ENCODE results near the gene NOP10. TPM values are rescaled to one million over a fixed set of nuclear protein-coding genes. Genes with fewer than 3 reads are reported as not detected.

NOP10 gene
- total RNA-seq, 1 donor = 190 TPM

DNA sequence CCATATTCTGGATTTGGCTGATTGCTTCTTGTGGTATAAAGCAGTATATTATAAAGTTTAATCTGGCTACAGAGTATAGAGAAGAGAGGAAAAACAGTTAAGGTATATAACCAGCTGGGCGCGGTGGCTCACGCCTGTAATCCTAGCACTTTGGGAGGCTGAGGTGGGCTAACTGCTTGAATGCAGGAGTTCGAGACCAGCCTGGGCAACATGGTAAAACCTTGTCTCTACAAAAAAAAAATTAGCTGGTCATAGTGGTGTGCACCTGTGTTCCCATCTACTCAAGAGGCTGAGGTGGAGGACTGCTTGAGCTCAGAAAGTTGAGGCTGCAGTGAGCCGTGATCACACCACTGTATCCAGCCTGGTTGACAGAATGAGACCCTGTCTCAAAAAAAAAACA, 12.7 kb downstream of the NOP10 start:
- H3K4me3 ChIP-seq (ENCODE audit: low read depth, low read length) = no peak overlapping the region
- TF ChIP-seq, protein P1, sequence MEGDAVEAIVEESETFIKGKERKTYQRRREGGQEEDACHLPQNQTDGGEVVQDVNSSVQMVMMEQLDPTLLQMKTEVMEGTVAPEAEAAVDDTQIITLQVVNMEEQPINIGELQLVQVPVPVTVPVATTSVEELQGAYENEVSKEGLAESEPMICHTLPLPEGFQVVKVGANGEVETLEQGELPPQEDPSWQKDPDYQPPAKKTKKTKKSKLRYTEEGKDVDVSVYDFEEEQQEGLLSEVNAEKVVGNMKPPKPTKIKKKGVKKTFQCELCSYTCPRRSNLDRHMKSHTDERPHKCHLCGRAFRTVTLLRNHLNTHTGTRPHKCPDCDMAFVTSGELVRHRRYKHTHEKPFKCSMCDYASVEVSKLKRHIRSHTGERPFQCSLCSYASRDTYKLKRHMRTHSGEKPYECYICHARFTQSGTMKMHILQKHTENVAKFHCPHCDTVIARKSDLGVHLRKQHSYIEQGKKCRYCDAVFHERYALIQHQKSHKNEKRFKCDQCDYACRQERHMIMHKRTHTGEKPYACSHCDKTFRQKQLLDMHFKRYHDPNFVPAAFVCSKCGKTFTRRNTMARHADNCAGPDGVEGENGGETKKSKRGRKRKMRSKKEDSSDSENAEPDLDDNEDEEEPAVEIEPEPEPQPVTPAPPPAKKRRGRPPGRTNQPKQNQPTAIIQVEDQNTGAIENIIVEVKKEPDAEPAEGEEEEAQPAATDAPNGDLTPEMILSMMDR (IDR thresholded peaks at IDR 0.05; ENCODE audit: insufficient read depth, low read depth, low read length) = no peak
- no peak for DNase-seq (ENCODE audit: low read depth)

DNA sequence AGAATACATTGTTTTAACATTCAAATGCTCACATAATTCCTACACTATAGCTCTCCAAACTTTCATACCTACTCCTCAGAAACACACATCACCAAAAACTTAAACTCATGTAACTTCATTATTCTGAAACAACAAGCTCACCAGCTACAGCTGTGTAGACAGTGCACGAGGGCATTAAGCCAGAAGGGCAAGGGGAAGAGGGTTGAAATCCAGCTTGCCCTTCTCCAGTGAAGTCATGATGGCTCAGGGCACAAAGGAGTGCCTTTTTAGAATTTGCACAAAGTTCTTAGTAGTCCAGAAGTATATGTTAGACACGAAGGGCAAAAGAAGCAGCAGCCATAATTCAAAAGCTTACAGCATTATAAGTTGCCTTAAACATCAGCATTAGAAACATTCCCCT, 13.9 kb downstream of the NOP10 start:
- DNase-seq (ENCODE audit: low read depth) = no peak
- TF ChIP-seq, protein P1 (IDR thresholded peaks at IDR 0.05; ENCODE audit: insufficient read depth, low read depth, low read length) = no peak
- no peak overlapping the region for H3K4me3 ChIP-seq (ENCODE audit: low read depth, low read length)

DNA sequence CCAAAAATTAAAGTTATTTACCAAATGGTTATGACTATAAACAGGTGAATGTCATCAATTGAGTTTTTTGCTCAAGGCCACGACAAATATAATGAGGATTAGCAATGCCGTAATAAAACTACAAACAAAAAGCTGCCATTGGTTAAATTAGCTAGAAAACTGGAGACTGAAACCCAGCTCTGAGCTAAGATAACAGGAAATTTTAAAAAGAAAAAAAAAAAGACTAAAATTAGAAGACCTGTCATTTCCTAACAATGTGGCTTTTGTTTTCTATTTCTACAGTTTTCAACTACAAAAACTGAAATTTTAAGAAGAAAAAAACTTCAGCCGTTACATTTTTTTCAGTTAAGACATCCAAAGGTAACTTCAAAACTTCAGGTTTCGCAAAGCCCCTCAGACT, 15.0 kb downstream of the NOP10 start:
- DNase-seq (ENCODE audit: low read depth) = no peak
- no peak overlapping the region for H3K4me3 ChIP-seq (ENCODE audit: low read depth, low read length)
- TF ChIP-seq, protein P1 (IDR thresholded peaks at IDR 0.05; ENCODE audit: insufficient read depth, low read depth, low read length) = no peak

DNA sequence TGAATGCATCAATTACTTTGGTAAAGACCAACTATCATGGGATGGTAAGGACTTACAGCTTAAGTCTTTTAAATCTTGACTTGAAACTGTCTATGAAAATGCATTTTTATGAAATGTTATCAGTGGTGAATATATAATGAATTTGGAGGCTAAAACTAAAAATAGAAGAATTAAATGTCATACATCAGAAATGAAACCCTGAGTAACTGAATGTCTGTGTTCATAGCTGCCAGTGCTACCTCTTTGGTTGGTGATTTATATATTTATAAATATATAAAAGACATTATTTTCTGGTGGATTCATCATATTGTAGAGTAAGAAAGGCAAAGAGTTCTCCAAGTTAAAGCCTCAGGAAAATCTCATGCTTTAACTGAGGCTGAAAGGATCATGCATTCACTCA, 17.6 kb downstream of the NOP10 start:
- TF ChIP-seq, protein P1 (IDR thresholded peaks at IDR 0.05; ENCODE audit: insufficient read depth, low read depth, low read length) = no peak

DNA sequence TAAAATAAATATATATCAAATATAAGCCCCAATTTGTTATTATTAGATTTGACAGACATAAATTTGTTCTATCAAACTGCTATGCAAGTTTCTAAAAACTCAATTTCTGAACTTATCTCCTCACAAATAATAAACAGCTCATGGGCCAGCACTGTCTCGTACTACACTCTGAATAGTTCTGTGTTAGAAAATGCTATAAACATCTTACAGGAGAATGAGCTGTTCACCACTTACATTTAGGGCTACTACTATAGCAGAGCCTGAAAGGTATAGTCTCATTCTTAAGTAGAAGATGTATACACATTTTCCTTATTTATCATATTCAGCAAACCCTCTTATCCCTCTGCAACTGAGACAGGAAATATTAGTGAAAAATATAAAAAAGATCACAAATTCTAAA, 18.0 kb downstream of the NOP10 start:
- DNase-seq (ENCODE audit: low read depth) = no peak
- H3K4me3 ChIP-seq (ENCODE audit: low read depth, low read length) = no peak overlapping the region
- TF ChIP-seq, protein P1 (IDR thresholded peaks at IDR 0.05; ENCODE audit: insufficient read depth, low read depth, low read length) = no peak

More for the DNA sequence above, 17.6 kb downstream of the NOP10 start:
- no peak for DNase-seq (ENCODE audit: low read depth)
- no peak overlapping the region for H3K4me3 ChIP-seq (ENCODE audit: low read depth, low read length)

DNA sequence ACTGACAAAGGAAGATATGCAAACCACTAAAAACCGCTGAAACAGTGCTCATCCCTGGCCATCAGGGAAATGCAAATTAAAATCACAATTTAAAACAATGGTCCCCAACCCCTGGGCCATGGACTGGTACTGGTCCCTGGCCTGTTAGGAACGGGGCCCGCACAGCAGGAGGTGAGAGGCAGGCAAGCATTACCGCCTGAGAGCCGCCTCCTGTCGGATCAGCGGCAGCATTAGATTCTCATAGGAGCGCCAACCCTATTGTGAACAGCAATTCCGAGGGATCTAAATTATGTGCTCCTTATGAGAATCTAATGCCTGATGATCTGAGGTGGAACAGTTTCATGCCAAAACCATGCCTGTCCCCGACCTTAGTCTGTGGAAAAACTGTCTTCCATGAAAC, 19.7 kb downstream of the NOP10 start:
- TF ChIP-seq, protein P1 (IDR thresholded peaks at IDR 0.05; ENCODE audit: insufficient read depth, low read depth, low read length) = no peak
- DNase-seq (ENCODE audit: low read depth) = no peak
- no peak overlapping the region for H3K4me3 ChIP-seq (ENCODE audit: low read depth, low read length)
